Stimulated activated CD8-positive, alpha-beta memory T cell treated with anti-CD3 and anti-CD28 coated beads, Interleukin-2, amount 100 ng/mL, for 1 hour (primary cell): ENCODE results near the gene ARID3B.

Experiments used
- DNase-seq, 2 donors: peaks; one replicate each; pipeline ENCODE4 v3.0.0-alpha.2; 2020; ENCODE audit warnings: low read depth in 2 of 2

ARID3B gene

GRCh38 chr15:74642348-74642733, 101.3 kb downstream of the ARID3B start:
- DNase-seq = no peak

- DNase-seq = no peak
Observed at GRCh38 chr15:74642734-74643664, 102.0 kb downstream of the ARID3B start.

- no peak for DNase-seq
Observed at GRCh38 chr15:74643665-74644204, 102.7 kb downstream of the ARID3B start.

GRCh38 chr15:74646480-74646879, 105.5 kb downstream of the ARID3B start:
- no peak for DNase-seq
